Subcutaneous adipose tissue (tissue), 4 donors: ENCODE measurements around the gene MRPL22. TPM values are rescaled to one million over a fixed set of nuclear protein-coding genes. Genes with fewer than 3 reads are reported as not detected.

Experiments
- CTCF ChIP-seq: fragments of 450-650 bp; IDR thresholded peaks from one replicate; pipeline ENCODE4 v1.5.1; 2016; ENCODE audit warnings: low read depth, mild to moderate bottlenecking, control low read depth, antibody characterized with exemption, moderate library complexity
- total RNA-seq, 4 donors: library from RNA; depleted of rRNA; stranded (reverse); fragments of >200 nt; gene quantifications; one replicate each; pipeline ENCODE4 v1.1.0, GENCODE V29; 2016

The MRPL22 gene
- total RNA-seq, 4 donors from 2014 or later, result 13.4 to 34.6 (median 19.2) TPM

- no peak for TF ChIP-seq CTCF
Measured at GRCh38 chr5:154984946-154985516, 44.2 kb downstream of the MRPL22 start.

DNA sequence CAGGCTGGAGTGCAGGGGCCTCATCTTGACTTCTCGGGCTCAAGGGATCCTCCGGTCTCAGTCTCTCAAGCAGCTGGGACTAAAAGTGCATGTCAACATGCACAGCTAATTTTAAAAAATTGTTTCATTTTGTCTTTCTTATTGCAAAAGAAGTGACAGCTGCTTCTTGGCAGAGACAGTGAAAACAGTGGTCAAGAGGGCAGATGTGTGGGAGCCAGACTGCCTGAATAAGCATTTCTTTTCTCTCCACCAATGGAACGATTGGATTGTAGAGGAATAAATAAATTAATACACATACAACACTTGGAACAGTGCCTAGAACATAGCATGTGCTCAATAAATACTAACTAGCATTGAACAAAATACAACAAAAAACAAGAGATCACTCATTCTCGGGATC is 45.3 kb downstream of the MRPL22 start:
- no peak for TF ChIP-seq CTCF

DNA sequence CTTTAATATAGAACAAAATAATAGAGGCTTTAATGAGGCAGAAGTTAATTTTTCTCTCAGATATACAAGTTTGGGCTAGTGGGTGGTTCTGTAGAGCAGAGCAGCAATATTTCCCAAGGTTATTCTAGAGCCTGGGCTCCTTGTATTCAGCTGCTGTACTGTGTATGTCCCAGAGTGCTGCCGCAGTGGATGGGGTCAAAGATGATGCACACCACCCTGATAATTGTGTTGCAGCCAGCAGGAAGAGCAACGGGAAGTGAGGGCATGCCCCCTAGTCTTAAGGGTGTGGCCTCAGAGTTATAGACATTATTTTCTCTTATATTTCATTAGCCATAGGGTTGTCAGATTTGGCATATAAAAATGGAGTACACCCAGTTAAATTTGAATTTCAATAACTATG is 48.8 kb downstream of the MRPL22 start:
- TF ChIP-seq CTCF, result no peak

- no peak for TF ChIP-seq CTCF
Measured at GRCh38 chr5:154993461-154993860, 52.6 kb downstream of the MRPL22 start.

DNA sequence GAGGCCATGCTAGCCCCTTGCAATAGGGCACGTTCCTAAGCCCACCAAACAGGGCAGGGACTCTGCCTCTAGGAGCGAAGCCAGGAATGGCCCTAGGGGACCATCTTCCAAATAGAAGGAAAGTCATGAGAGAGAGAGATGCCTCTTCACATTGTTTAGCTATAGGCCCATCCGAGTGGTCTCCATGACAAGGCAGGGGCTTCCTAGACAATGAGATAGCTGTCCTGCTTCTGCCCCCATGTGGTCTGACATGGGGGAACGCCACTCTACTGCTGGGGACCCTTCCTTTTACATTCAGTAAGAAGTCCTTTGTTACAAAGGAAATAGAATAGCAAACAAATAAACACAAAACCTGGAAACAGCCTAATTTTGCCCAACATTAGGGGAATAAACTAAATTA is 54.8 kb downstream of the MRPL22 start:
- no peak for TF ChIP-seq CTCF

GRCh38 chr5:154997746-154998145 is 56.9 kb downstream of the MRPL22 start:
- TF ChIP-seq CTCF, result no peak

DNA sequence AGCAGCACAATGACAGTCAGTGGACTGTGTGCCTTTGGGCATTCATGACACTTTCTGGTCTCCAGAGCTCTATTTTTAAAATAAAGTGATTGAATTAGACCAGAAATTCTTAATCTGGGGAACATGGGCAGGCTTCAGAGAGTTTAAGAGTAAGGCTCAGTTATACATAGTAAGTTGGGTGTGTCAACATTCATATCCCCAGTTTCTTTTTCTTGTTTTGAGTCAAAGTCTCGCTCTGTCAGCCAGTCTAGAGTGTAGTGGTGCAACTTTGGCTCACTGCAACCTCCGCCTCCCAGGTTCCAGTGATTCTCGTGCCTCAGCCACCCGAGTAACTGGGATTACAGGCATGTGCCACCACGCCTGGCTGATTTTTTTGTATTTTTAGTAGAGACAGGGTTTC is 59.0 kb downstream of the MRPL22 start:
- TF ChIP-seq CTCF, result no peak

GRCh38 chr5:155001523-155001922 is 60.6 kb downstream of the MRPL22 start:
- TF ChIP-seq CTCF, result no peak
